Measurements from ENCODE around the gene MRPL46. TPM values are rescaled to one million over a fixed set of nuclear protein-coding genes. Genes with fewer than 3 reads are reported as not detected.

The MRPL46 gene
- 33.9 and 37.7 TPM in 2 replicates for total RNA-seq (2014; rRNA removed; shearing (Covaris generic))

DNA sequence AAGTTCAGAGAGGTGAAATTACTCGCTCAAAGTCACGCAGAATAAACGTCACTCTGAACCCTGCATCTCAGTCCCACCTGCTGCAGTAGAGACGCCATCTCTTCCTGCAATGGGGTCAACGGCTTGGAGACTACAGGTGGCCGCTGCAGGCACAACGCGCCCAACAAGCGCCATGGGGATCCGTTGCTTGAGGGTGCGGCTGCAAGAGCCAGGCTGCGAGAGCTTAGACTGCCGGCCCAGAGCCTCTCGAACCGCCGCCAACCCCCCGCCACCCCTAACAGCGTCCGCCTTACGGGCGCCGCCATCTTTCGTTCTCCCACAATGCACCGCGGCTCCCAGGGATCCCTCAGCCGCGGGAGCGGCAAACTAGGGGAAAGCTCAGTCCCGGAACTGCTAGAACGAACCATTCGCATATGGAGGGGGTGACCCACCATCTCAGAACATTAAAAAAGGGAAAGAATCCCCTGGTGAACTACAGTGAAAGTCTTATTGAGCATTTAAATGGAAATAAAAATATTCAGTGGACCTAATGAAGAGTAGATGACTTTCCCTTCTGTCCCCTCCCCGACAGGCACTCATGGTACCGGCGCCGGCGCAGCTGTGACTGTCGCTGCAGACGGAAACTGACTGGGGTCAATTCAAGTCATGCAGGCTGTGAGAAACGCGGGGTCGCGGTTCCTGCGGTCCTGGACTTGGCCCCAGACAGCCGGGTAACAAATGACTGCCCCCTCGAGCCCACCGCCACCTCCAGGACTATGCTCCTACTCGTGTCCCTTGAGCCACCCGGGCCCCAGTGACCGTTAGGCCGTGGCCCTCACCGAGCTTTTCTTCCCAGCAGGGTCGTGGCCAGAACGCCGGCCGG lies at the start of gene MRPL46, which contains the start of gene MRPS11:
TSS of gene MRPL46 (minus strand) at position 316 of the 862 bp plus-strand sequence. CDS start at position 305, 11 bp downstream.
TSS of gene MRPS11 (plus strand) at position 636 of the 862 bp plus-strand sequence. CDS start at position 646, 10 bp downstream.
- Histone ChIP-seq H3K27ac (peak within 1 kb of the TSS; percentile 98), H3K4me1 (replicated peaks) (peaks cover 14% of the 10 kb centered on the region), H3K9me3 (replicated peaks) (no peaks in the 10 kb centered on the region), H3K36me3 (peaks cover 50% of the 10 kb centered on the region), H3K27me3 (replicated peaks) (no peaks in the 10 kb centered on the region), H3K4me3 (peak within 1 kb of the TSS; percentile 59)
- peak; percentile 88 to 97 for DNase-seq (ENCODE audit: low read depth in 1 of 2, low spot score in 2 of 2)

- Histone ChIP-seq H3K9me3 (replicated peaks) (no peaks in the 10 kb centered on the region), H3K4me3 (no peak overlapping the region)
These were observed 46.0 kb upstream of the MRPL46 start for GRCh38 chr15:88513195-88513594.

DNA sequence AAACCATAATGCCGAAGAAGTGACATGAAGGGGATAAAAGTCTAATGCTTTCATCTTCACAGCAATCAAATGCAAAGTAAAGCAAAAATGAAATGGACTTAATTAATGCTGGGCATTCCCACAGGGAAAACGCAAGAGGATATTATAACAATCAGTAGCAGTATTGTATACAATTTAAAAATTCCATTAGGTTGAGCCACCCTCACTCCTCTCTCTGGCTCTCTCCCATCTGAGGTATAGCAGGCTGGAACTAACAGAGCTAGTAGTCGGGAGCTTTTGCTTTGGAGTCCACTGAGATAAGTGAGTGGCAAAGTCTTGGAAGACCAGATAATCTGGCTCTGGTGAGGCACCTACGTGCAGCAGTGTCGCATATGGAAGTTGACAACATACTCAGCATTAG lies 45.4 kb upstream of the MRPL46 start:
- Histone ChIP-seq H3K4me3 (no peak overlapping the region), H3K27me3 (replicated peaks) (no peaks in the 10 kb centered on the region), H3K36me3 (no peaks in the 10 kb centered on the region), H3K4me1 (replicated peaks) (peaks cover 11% of the 10 kb centered on the region), H3K9me3 (replicated peaks) (no peaks in the 10 kb centered on the region), H3K27ac (peak overlapping the region; percentile 19)
- peak in 1 of 2 experiments; percentile 12 for DNase-seq (ENCODE audit: low read depth in 1 of 2, low spot score in 2 of 2)

More at GRCh38 chr15:88513195-88513594, 46.0 kb upstream of the MRPL46 start:
- H3K36me3 ChIP-seq, result no peaks in the 10 kb centered on the region
- DNase-seq (ENCODE audit: low read depth in 1 of 2, low spot score in 2 of 2), result no peak
- peaks cover 11% of the 10 kb centered on the region for H3K4me1 ChIP-seq (replicated peaks)
- no peaks in the 10 kb centered on the region for H3K27me3 ChIP-seq (replicated peaks)
- H3K27ac ChIP-seq, result peak overlapping the region; percentile 19

DNA sequence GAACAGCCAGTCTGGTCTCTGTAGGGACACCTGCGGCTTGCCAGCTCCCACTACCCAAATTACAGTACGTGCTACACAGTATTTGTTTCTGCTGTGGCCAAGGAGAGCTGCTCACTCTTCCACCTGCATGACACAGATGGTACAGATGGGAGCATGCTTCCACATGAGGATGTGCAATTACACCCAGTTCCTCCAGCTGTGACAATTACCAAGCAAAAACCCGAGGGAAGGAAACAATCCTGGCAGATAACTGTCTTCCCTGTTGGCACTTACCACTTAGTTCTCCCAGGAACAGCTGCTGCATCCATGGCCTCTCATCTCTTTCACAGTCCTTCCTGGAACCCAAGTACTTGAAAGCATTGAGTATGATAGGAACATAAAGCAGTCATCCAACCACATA lies 44.9 kb upstream of the MRPL46 start:
- no peak overlapping the region for H3K4me3 ChIP-seq
- no peak overlapping the region for H3K27ac ChIP-seq
- H3K27me3 ChIP-seq (replicated peaks), result no peaks in the 10 kb centered on the region
- H3K9me3 ChIP-seq (replicated peaks), result no peaks in the 10 kb centered on the region
- DNase-seq (ENCODE audit: low read depth in 1 of 2, low spot score in 2 of 2), result no peak
- H3K4me1 ChIP-seq (replicated peaks), result peaks cover 11% of the 10 kb centered on the region
- H3K36me3 ChIP-seq, result no peaks in the 10 kb centered on the region

DNA sequence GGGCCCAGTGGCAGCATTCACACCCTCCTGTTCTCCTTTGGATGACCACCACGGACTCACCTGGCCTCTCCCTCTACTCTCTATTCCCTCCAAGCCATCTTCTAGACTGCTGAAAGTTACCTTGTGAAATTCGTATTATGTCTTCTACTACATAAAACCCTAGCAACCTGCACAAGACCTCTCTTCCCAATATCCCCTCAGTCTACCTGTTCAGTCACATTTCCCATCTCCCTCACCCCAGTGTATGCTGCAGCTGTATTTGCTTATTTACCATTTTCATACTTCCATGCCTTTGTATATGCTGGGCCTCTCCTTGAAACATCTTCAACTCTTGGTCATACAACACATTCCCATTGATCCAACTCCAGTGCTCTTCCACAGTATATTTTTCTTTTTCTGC lies 44.0 kb upstream of the MRPL46 start:
- Histone ChIP-seq H3K27ac (no peak overlapping the region), H3K27me3 (replicated peaks) (no peaks in the 10 kb centered on the region), H3K36me3 (no peaks in the 10 kb centered on the region), H3K4me3 (no peak overlapping the region), H3K9me3 (replicated peaks) (no peaks in the 10 kb centered on the region), H3K4me1 (replicated peaks) (peaks cover 11% of the 10 kb centered on the region)
- no peak for DNase-seq (ENCODE audit: low read depth in 1 of 2, low spot score in 2 of 2)

DNA sequence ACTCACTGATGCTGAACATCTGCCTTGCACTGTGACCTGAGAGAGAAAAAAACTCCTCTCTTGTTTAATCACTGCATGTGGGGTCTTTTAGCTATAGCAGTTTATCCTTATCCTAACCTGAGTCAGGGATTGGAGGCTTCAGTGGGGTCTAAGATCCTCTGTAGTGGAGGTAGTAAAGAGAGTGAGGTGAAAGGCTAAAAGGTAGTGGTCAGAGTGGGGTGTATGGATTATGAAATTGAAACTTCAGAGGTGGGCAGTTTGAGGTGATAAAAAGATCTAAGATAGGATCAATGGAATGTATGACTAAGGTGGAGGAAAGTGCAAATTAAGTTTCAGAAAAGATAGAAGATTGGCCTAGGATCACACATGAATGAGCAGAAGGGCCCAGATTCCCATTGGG lies 42.8 kb upstream of the MRPL46 start:
- Histone ChIP-seq H3K27ac (no peak overlapping the region), H3K4me1 (replicated peaks) (peaks cover 11% of the 10 kb centered on the region), H3K4me3 (no peak overlapping the region), H3K36me3 (no peaks in the 10 kb centered on the region), H3K9me3 (replicated peaks) (no peaks in the 10 kb centered on the region), H3K27me3 (replicated peaks) (no peaks in the 10 kb centered on the region)
- no peak for DNase-seq (ENCODE audit: low read depth in 1 of 2, low spot score in 2 of 2)

- no peak overlapping the region for H3K4me3 ChIP-seq
- no peak overlapping the region for H3K27ac ChIP-seq
- no peaks in the 10 kb centered on the region for H3K36me3 ChIP-seq
- no peaks in the 10 kb centered on the region for H3K9me3 ChIP-seq (replicated peaks)
- no peaks in the 10 kb centered on the region for H3K27me3 ChIP-seq (replicated peaks)
- DNase-seq (ENCODE audit: low read depth in 1 of 2, low spot score in 2 of 2), result no peak
- peaks cover 11% of the 10 kb centered on the region for H3K4me1 ChIP-seq (replicated peaks)
These were observed 42.1 kb upstream of the MRPL46 start for GRCh38 chr15:88509321-88509720.

DNA sequence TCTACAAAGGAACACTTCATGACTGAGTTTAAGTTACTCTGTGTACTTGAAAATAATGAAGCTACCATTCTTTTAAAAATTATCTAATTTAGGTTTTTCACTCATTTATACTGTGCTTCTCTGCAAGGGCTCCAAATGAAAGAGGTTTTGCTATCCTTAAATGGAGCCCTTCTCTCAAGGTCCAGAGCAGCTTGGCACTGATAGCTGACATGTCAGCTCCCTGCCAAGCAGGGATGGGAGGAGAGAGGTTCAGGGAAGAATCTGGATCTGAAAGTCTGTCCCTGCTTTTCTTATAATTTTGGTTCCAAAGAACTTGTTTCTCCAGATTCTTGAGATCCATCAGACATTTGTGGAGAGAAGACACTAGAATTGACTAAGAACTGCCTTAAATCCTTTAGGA lies 39.4 kb upstream of the MRPL46 start:
- DNase-seq (ENCODE audit: low read depth in 1 of 2, low spot score in 2 of 2), result no peak
- H3K36me3 ChIP-seq, result no peaks in the 10 kb centered on the region

DNA sequence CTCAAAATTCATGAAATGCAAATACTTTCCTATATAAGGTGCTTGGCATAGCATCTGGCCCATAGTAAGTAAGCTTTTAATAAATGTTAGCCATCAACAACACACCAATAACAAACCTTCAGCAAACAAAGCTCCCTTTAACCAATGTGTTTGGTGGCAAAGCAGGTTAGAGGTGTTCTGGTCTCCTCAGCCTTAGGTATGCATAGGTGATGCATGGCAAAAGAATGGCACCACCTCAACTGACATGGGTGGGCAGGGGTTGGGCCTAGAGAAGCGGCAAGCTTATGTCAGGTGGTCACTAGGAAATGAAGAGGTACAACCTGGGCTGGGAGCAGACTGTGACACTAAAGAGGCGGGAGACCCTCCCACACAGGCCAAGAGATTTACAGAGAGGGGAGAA lies 38.5 kb upstream of the MRPL46 start:
- no peak for DNase-seq (ENCODE audit: low read depth in 1 of 2, low spot score in 2 of 2)
- Histone ChIP-seq H3K4me3 (no peak overlapping the region), H3K9me3 (replicated peaks) (no peaks in the 10 kb centered on the region), H3K27ac (no peak overlapping the region), H3K36me3 (no peaks in the 10 kb centered on the region), H3K4me1 (replicated peaks) (no peaks in the 10 kb centered on the region), H3K27me3 (replicated peaks) (no peaks in the 10 kb centered on the region)

More for the DNA sequence above, 39.4 kb upstream of the MRPL46 start:
- Histone ChIP-seq H3K27me3 (replicated peaks) (no peaks in the 10 kb centered on the region), H3K4me3 (no peak overlapping the region), H3K27ac (no peak overlapping the region), H3K9me3 (replicated peaks) (no peaks in the 10 kb centered on the region), H3K4me1 (replicated peaks) (no peaks in the 10 kb centered on the region)

- Histone ChIP-seq H3K36me3 (no peaks in the 10 kb centered on the region), H3K9me3 (replicated peaks) (no peaks in the 10 kb centered on the region), H3K4me3 (no peak overlapping the region), H3K27me3 (replicated peaks) (no peaks in the 10 kb centered on the region), H3K27ac (no peak overlapping the region), H3K4me1 (replicated peaks) (no peaks in the 10 kb centered on the region)
- no peak for DNase-seq (ENCODE audit: low read depth in 1 of 2, low spot score in 2 of 2)
These were observed 37.3 kb upstream of the MRPL46 start for GRCh38 chr15:88504445-88504844.

GRCh38 chr15:88498996-88499395 lies 31.8 kb upstream of the MRPL46 start:
- no peaks in the 10 kb centered on the region for H3K4me1 ChIP-seq (replicated peaks)
- H3K27ac ChIP-seq, result no peak overlapping the region
- no peaks in the 10 kb centered on the region for H3K27me3 ChIP-seq (replicated peaks)
- H3K36me3 ChIP-seq, result no peaks in the 10 kb centered on the region
- H3K9me3 ChIP-seq (replicated peaks), result no peaks in the 10 kb centered on the region
- DNase-seq (ENCODE audit: low read depth in 1 of 2, low spot score in 2 of 2), result no peak
- no peak overlapping the region for H3K4me3 ChIP-seq

GRCh38 chr15:88497109-88497765 lies 30.0 kb upstream of the MRPL46 start:
- Histone ChIP-seq H3K4me3 (no peak overlapping the region), H3K4me1 (replicated peaks) (no peaks in the 10 kb centered on the region), H3K9me3 (replicated peaks) (no peaks in the 10 kb centered on the region), H3K27me3 (replicated peaks) (no peaks in the 10 kb centered on the region), H3K27ac (no peak overlapping the region), H3K36me3 (no peaks in the 10 kb centered on the region)
- DNase-seq (ENCODE audit: low read depth in 1 of 2, low spot score in 2 of 2), result no peak

DNA sequence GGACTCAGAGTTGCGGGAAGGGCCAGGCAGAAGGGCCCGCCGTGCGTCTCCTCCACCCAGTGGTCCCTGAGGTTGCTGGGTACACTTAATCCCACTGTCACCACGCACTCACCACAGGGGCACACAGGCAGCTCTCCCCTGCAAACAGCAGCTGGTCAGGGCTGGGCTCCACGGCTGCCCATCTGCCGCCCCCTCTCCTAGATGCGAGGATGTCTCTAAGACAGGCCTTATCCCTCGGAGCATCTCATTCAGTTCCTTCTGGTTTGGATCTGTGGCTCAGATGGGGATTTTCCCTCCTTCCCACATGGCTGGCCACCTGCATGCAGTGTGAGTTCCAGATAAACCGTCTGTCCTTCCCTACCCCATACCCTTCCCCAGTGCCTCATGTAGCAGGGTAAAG lies 26.7 kb upstream of the MRPL46 start:
- no peak for DNase-seq (ENCODE audit: low read depth in 1 of 2, low spot score in 2 of 2)
- Histone ChIP-seq H3K27me3 (replicated peaks) (no peaks in the 10 kb centered on the region), H3K4me3 (no peak overlapping the region), H3K9me3 (replicated peaks) (no peaks in the 10 kb centered on the region), H3K4me1 (replicated peaks) (no peaks in the 10 kb centered on the region), H3K36me3 (no peaks in the 10 kb centered on the region), H3K27ac (no peak overlapping the region)

GRCh38 chr15:88491158-88491557 lies 24.0 kb upstream of the MRPL46 start:
- no peaks in the 10 kb centered on the region for H3K9me3 ChIP-seq (replicated peaks)
- H3K36me3 ChIP-seq, result no peaks in the 10 kb centered on the region
- H3K4me1 ChIP-seq (replicated peaks), result no peaks in the 10 kb centered on the region
- no peak overlapping the region for H3K27ac ChIP-seq
- no peak for DNase-seq (ENCODE audit: low read depth in 1 of 2, low spot score in 2 of 2)
- H3K4me3 ChIP-seq, result no peak overlapping the region
- no peaks in the 10 kb centered on the region for H3K27me3 ChIP-seq (replicated peaks)
